GM15510 (cell line): ENCODE measurements around the gene KRT6A.

Source experiments
- POLR2A ChIP-seq: IDR thresholded peaks from 3 replicates; pipeline ENCODE4 v1.6.1; 2011; ENCODE audit warnings: borderline replicate concordance; ENCODE audit not compliant: insufficient read length; ENCODE audit errors: extremely low read depth

KRT6A gene

GRCh38 chr12:52529417-52529816, 36.4 kb upstream of the KRT6A start:
- no peak for TF ChIP-seq POLR2A

GRCh38 chr12:52528641-52529143, 35.6 kb upstream of the KRT6A start:
- no peak for TF ChIP-seq POLR2A

GRCh38 chr12:52527121-52527800, 34.2 kb upstream of the KRT6A start:
- no peak for TF ChIP-seq POLR2A

GRCh38 chr12:52526511-52526951, 33.5 kb upstream of the KRT6A start:
- TF ChIP-seq POLR2A: no peak

GRCh38 chr12:52525661-52526499, 32.8 kb upstream of the KRT6A start:
- no peak for TF ChIP-seq POLR2A

- no peak for TF ChIP-seq POLR2A
Observed at GRCh38 chr12:52524898-52525591, 32.0 kb upstream of the KRT6A start.

- no peak for TF ChIP-seq POLR2A
Observed at GRCh38 chr12:52524241-52524897, 31.3 kb upstream of the KRT6A start.

- TF ChIP-seq POLR2A: no peak
Observed at GRCh38 chr12:52523824-52524223, 30.8 kb upstream of the KRT6A start.

- no peak for TF ChIP-seq POLR2A
Observed at GRCh38 chr12:52522346-52523011, 29.4 kb upstream of the KRT6A start.

- no peak for TF ChIP-seq POLR2A
Observed at GRCh38 chr12:52521568-52522266, 28.7 kb upstream of the KRT6A start.

- TF ChIP-seq POLR2A: no peak
Observed at GRCh38 chr12:52521175-52521567, 28.1 kb upstream of the KRT6A start.

- TF ChIP-seq POLR2A: no peak
Observed at GRCh38 chr12:52519826-52520662, 27.0 kb upstream of the KRT6A start, which contains the start of gene KRT5. TSS of gene KRT5 (minus strand) at chr12:52520394. CDS start at chr12:52520296, 98 bp downstream.

- no peak for TF ChIP-seq POLR2A
Observed at GRCh38 chr12:52519387-52519703, 26.3 kb upstream of the KRT6A start.
